Mesendoderm (in vitro differentiated cells): ENCODE measurements around the gene TCF4.

Experiments
- DNase-seq: peaks from one replicate; pipeline ENCODE4 v3.0.0; 2013
- H2AK5ac ChIP-seq: 2 replicates; pipeline ENCODE4 v1.6.1; 2013; ENCODE audit warnings: low read length, inconsistent platforms
- H2BK120ac ChIP-seq: 2 replicates; pipeline ENCODE4 v1.6.1; 2013; ENCODE audit warnings: low read depth, mild to moderate bottlenecking, low read length, moderate library complexity, mixed read lengths
- H2BK15ac ChIP-seq: replicated peaks from 2 replicates; pipeline ENCODE4 v1.6.1; 2013; ENCODE audit warnings: low read depth, mild to moderate bottlenecking, moderate library complexity
- H2BK5ac ChIP-seq: 2 replicates; pipeline ENCODE4 v1.6.1; 2013; ENCODE audit warnings: low read length, inconsistent platforms
- H3K18ac ChIP-seq: 2 replicates; pipeline ENCODE4 v1.6.1; 2013; ENCODE audit warnings: mild to moderate bottlenecking, low read length, mixed read lengths
- H3K23ac ChIP-seq: one replicate; pipeline ENCODE4 v1.6.1; 2013; ENCODE audit warnings: low read length
- H3K27ac ChIP-seq: 2 replicates; pipeline ENCODE4 v1.5.1; 2013; ENCODE audit warnings: low read depth, mild to moderate bottlenecking, inconsistent platforms, low read length, moderate library complexity
- H3K27me3 ChIP-seq: 2 replicates; pipeline ENCODE4 v1.6.1; 2013; ENCODE audit warnings: low read length, control low read depth, mild to moderate bottlenecking, inconsistent platforms; ENCODE audit not compliant: insufficient read depth, poor library complexity
- H3K36me3 ChIP-seq: 2 replicates; pipeline ENCODE4 v1.6.1; 2013; ENCODE audit warnings: low read length, inconsistent platforms; ENCODE audit not compliant: control insufficient read depth, insufficient read depth
- H3K4ac ChIP-seq: one replicate; pipeline ENCODE4 v1.6.1; 2013; ENCODE audit warnings: low read depth, mild to moderate bottlenecking, low read length, moderate library complexity
- H3K4me1 ChIP-seq: 2 replicates; pipeline ENCODE4 v1.6.1; 2013; ENCODE audit warnings: low read depth, low read length, inconsistent platforms; ENCODE audit not compliant: control insufficient read depth
- H3K4me2 ChIP-seq: 2 replicates; pipeline ENCODE4 v1.6.1; 2013; ENCODE audit warnings: low read length
- H3K4me3 ChIP-seq: 2 replicates; pipeline ENCODE4 v1.5.1; 2013; ENCODE audit warnings: mild to moderate bottlenecking, low read length
- H3K56ac ChIP-seq: one replicate; pipeline ENCODE4 v1.6.1; 2013; ENCODE audit warnings: low read length
- H3K79me1 ChIP-seq: 2 replicates; pipeline ENCODE4 v1.6.1; 2013; ENCODE audit warnings: low read length, inconsistent platforms
- H3K79me2 ChIP-seq: 2 replicates; pipeline ENCODE4 v1.6.1; 2013; ENCODE audit warnings: mild to moderate bottlenecking, low read length; ENCODE audit not compliant: control insufficient read depth, insufficient read depth
- H3K9ac ChIP-seq: 2 replicates; pipeline ENCODE4 v1.6.1; 2013; ENCODE audit warnings: low read length, inconsistent platforms
- H4K5ac ChIP-seq: one replicate; pipeline ENCODE4 v1.6.1; 2013; ENCODE audit warnings: low read length
- H4K8ac ChIP-seq: one replicate; pipeline ENCODE4 v1.6.1; 2013; ENCODE audit warnings: low read depth, mild to moderate bottlenecking, control low read depth, low read length, moderate library complexity
- WGBS: extraction: QIAGEN DNeasy Blood & Tissue Kit; methylation state at CpG from one replicate; pipeline ENCODE4 v1.1.7; 2013; ENCODE audit warnings: low lambda C conversion rate, missing lambda C conversion rate; ENCODE audit not compliant: insufficient coverage; ENCODE audit errors: extremely low coverage; 5-methylcytosine and 5-hydroxymethylcytosine counted together

TCF4 gene

DNA sequence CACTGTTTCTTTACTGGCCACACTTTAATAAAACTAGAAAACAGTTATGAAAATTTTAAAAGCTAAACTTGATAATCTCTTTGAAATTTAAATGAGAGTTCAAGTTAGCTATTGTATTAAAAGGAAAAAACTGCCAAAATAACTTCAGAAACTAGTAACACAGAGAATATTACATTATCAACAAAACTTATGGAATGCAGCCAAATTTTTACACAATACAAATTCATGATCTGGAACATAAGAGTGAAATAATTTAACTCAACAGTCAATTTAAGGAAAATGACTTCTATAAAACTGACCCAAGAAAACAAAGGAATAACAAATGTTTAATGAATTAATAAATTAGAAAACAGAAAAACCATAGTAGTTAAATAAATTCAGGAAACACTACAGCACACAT is 65.0 kb downstream of the TCF4 start:
- H2BK15ac ChIP-seq, result no peak overlapping the region
- H2BK120ac ChIP-seq, result no peak overlapping the region
- no peak overlapping the region for H3K9ac ChIP-seq
- H3K4me1 ChIP-seq, result peaks cover 4% of the 10 kb centered on the region
- no peak overlapping the region for H4K8ac ChIP-seq
- DNase-seq, result no peak
- no peak overlapping the region for H3K4ac ChIP-seq
- no peak overlapping the region for H2BK5ac ChIP-seq
- H3K23ac ChIP-seq, result no peak overlapping the region
- H3K4me3 ChIP-seq, result no peak overlapping the region
- H3K56ac ChIP-seq, result no peak overlapping the region
- H3K79me1 ChIP-seq, result peaks cover 5% of the 10 kb centered on the region
- no peak overlapping the region for H3K18ac ChIP-seq
- H4K5ac ChIP-seq, result no peak overlapping the region
- no peaks in the 10 kb centered on the region for H3K36me3 ChIP-seq
- H2AK5ac ChIP-seq, result no peak overlapping the region
- H3K27ac ChIP-seq, result no peak overlapping the region
- H3K79me2 ChIP-seq, result peaks cover 27% of the 10 kb centered on the region
- no peaks in the 10 kb centered on the region for H3K27me3 ChIP-seq
- no peak overlapping the region for H3K4me2 ChIP-seq

DNA sequence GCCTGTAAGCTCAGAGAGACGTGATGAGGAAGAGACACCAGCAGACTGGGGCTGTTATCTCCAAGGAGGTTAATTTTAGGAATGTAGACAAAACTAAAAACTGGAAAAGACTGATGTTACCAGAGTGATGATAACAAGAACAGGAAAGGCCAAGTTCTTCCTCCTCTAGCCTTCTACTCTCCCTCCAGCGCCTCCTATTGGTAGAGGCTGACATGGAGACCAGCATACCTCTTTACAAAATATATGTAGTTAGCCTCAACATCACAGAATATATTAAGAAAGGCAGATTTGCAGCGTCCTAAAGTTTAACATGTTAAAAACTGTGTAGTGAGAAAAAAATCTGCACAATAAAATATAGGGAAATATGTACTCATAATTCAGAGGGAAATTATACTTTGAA is 66.0 kb downstream of the TCF4 start:
- Histone ChIP-seq H3K9ac (no peak overlapping the region), H3K4me1 (peaks cover 4% of the 10 kb centered on the region), H2BK5ac (no peak overlapping the region), H3K23ac (no peak overlapping the region), H3K4me3 (no peak overlapping the region), H3K18ac (no peak overlapping the region), H4K8ac (no peak overlapping the region), H3K79me2 (peaks cover 23% of the 10 kb centered on the region), H4K5ac (no peak overlapping the region), H2BK15ac (no peak overlapping the region), H3K56ac (no peak overlapping the region), H3K27me3 (no peaks in the 10 kb centered on the region), H3K79me1 (peaks cover 6% of the 10 kb centered on the region), H3K4ac (no peak overlapping the region), H3K27ac (no peak overlapping the region), H3K4me2 (no peak overlapping the region), H3K36me3 (no peaks in the 10 kb centered on the region), H2BK120ac (no peak overlapping the region), H2AK5ac (no peak overlapping the region)
- no CpG with 5 or more reads among the region's 3 CpGs for WGBS
- DNase-seq, result peak; percentile 83

- H2AK5ac ChIP-seq, result no peak overlapping the region
- H3K18ac ChIP-seq, result peak overlapping the region; percentile 47
- no peak overlapping the region for H4K5ac ChIP-seq
- H3K79me2 ChIP-seq, result peaks cover 19% of the 10 kb centered on the region
- no peak overlapping the region for H3K4ac ChIP-seq
- no peak for DNase-seq
- no peaks in the 10 kb centered on the region for H3K27me3 ChIP-seq
- no peak overlapping the region for H2BK15ac ChIP-seq
- H3K56ac ChIP-seq, result no peak overlapping the region
- no peak overlapping the region for H3K4me2 ChIP-seq
- no peak overlapping the region for H2BK120ac ChIP-seq
- H3K23ac ChIP-seq, result no peak overlapping the region
- no peak overlapping the region for H4K8ac ChIP-seq
- H3K79me1 ChIP-seq, result peaks cover 15% of the 10 kb centered on the region
- no CpG with 5 or more reads among the region's 4 CpGs for WGBS
- peaks cover 7% of the 10 kb centered on the region for H3K4me1 ChIP-seq
- H3K36me3 ChIP-seq, result no peaks in the 10 kb centered on the region
- no peak overlapping the region for H2BK5ac ChIP-seq
- H3K27ac ChIP-seq, result no peak overlapping the region
- H3K9ac ChIP-seq, result no peak overlapping the region
- no peak overlapping the region for H3K4me3 ChIP-seq
Observed at GRCh38 chr18:55517055-55517454, 70.9 kb downstream of the TCF4 start.

- H3K36me3 ChIP-seq, result no peaks in the 10 kb centered on the region
- H3K23ac ChIP-seq, result no peak overlapping the region
- peaks cover 12% of the 10 kb centered on the region for H3K79me1 ChIP-seq
- DNase-seq, result no peak
- no peak overlapping the region for H3K18ac ChIP-seq
- no peak overlapping the region for H4K5ac ChIP-seq
- no peak overlapping the region for H3K4ac ChIP-seq
- H2BK5ac ChIP-seq, result no peak overlapping the region
- WGBS, result no CpG with 5 or more reads among the region's 6 CpGs
- no peak overlapping the region for H2BK120ac ChIP-seq
- H2AK5ac ChIP-seq, result no peak overlapping the region
- no peak overlapping the region for H2BK15ac ChIP-seq
- H3K27me3 ChIP-seq, result no peaks in the 10 kb centered on the region
- H3K56ac ChIP-seq, result no peak overlapping the region
- no peak overlapping the region for H3K9ac ChIP-seq
- no peak overlapping the region for H4K8ac ChIP-seq
- peaks cover 5% of the 10 kb centered on the region for H3K4me1 ChIP-seq
- no peak overlapping the region for H3K27ac ChIP-seq
- no peak overlapping the region for H3K4me2 ChIP-seq
- H3K4me3 ChIP-seq, result no peak overlapping the region
- H3K79me2 ChIP-seq, result peaks cover 18% of the 10 kb centered on the region
Observed at GRCh38 chr18:55515941-55516710, 71.9 kb downstream of the TCF4 start.

DNA sequence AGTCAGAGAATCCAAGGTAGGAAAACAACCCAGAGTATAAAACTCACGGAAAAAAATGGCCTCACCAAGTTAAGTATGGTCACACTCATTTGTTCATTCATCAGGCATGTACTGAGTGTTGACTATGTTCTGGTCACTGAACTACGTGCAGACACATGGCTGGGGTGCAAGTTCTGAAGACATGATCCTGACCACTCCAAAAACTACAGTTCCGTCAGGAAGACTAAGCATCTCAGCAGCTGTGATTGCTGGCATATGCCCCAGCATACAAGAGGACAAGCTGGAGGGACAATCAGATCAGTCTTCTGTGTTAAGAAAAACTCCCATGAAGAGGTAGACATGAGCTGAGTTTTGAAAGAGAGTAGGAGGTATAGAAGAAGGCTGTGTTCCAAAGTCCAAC is 72.8 kb downstream of the TCF4 start:
- H3K79me1 ChIP-seq, result peaks cover 12% of the 10 kb centered on the region

DNA sequence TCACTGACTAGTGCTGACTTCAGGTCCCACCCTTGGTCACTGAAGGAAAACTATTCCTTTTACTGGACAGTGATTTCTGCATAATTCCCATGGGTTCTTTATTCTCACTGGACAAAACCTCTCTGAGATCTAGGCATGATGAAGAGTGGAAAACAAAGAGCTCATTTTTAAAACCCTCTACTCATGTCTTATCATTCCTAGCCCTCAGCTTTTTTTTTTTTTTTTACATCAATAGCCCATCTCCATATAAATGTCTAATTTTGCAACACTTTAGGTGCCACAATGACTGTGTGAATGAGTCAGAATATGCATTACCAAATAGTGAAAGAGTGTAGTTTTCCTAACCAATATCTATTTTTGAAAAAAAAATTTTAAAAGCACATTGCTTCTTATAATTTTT is 74.8 kb downstream of the TCF4 start:
- Histone ChIP-seq H2BK5ac (no peak overlapping the region), H3K4me2 (no peak overlapping the region), H3K56ac (no peak overlapping the region), H3K36me3 (no peaks in the 10 kb centered on the region), H4K8ac (no peak overlapping the region), H2BK15ac (no peak overlapping the region), H3K23ac (no peak overlapping the region), H3K18ac (peak overlapping the region; percentile 51), H3K4me3 (no peak overlapping the region), H2AK5ac (no peak overlapping the region), H4K5ac (no peak overlapping the region), H3K4me1 (peaks cover 13% of the 10 kb centered on the region), H3K27me3 (no peaks in the 10 kb centered on the region), H3K4ac (no peak overlapping the region), H3K9ac (no peak overlapping the region), H3K79me1 (peaks cover 15% of the 10 kb centered on the region), H3K79me2 (peaks cover 14% of the 10 kb centered on the region), H2BK120ac (peak overlapping the region; percentile 61), H3K27ac (no peak overlapping the region)
- DNase-seq, result no peak

More for the DNA sequence above, 72.8 kb downstream of the TCF4 start:
- Histone ChIP-seq H4K8ac (no peak overlapping the region), H2BK5ac (no peak overlapping the region), H2BK15ac (no peak overlapping the region), H3K27me3 (no peaks in the 10 kb centered on the region), H3K56ac (no peak overlapping the region), H3K36me3 (no peaks in the 10 kb centered on the region), H4K5ac (no peak overlapping the region), H3K79me2 (peaks cover 14% of the 10 kb centered on the region), H3K18ac (no peak overlapping the region), H3K4me2 (no peak overlapping the region), H3K9ac (no peak overlapping the region), H2BK120ac (no peak overlapping the region), H3K27ac (no peak overlapping the region), H2AK5ac (no peak overlapping the region), H3K4me1 (peaks cover 7% of the 10 kb centered on the region), H3K23ac (no peak overlapping the region), H3K4ac (no peak overlapping the region), H3K4me3 (no peak overlapping the region)
- DNase-seq, result no peak
- no CpG with 5 or more reads among the region's 3 CpGs for WGBS
